GM19452 (cell line): ENCODE data around the gene HMGXB3.
"Not testable (repeated sequence)": the region's sequence is repeated elsewhere in the genome, so short reads cannot be mapped to it uniquely, and the experiment has no call there.

Experiments used
- ATAC-seq: cut with Tn5 transposase; IDR thresholded peaks from one replicate; pipeline ENCODE4 v1.9.1; 2021; ENCODE audit not compliant: unreplicated experiment

HMGXB3 gene

DNA sequence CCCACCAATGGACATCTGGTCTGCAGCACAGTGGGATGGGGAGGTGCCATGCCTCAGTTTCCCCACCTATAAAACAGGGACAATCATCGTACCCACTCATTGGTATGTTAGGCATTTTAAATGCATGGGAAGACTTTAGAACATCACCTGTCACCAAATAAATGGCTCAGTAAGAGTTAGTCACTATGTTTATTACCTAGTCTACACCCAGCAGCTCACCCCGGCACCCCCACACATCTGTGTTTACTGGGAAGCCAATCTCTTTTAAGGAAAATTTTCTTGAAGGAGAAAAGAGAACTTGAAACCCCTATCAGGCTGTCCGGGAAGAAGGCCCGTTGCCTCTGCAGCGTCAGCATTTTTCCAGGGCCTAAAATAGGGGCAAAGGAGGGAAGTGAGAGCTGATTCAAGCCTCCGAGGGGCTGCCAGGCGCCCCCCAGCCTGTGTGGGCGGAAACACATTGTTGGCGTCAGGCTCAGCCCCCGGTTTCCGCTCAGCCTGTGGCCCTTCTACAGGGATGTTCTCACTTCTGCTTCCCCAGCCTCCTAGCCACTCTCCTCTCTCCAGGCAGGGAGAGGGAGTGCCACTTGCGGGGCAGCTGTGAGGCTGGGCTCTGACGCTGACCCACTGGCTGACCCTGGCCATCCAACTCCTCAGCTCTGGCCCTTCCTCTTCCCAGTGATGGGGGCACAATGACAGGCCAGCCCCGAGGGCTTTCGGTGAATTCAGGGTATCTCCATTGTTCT, 81.2 kb downstream of the HMGXB3 start:
- peak; percentile 77 for ATAC-seq

DNA sequence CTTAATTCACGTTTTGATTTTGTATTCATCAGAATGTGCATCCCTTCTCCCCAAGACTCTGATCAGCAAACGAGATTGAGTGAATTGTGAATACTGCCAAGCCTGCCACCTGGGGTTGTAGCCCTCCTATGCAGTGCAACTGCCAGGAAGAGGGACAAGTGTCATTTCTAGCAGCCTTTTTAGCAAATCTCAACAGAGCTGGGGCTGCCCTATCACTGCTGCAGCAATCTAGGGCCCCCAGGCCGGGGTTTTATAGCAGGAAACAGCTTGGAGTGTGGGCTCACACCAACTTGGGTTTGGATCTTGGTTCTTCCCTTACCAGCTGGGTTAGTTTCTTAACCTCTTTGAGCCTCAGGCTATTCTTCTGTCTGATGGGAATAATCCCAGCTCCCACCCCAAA, 81.8 kb downstream of the HMGXB3 start:
- ATAC-seq: no peak

DNA sequence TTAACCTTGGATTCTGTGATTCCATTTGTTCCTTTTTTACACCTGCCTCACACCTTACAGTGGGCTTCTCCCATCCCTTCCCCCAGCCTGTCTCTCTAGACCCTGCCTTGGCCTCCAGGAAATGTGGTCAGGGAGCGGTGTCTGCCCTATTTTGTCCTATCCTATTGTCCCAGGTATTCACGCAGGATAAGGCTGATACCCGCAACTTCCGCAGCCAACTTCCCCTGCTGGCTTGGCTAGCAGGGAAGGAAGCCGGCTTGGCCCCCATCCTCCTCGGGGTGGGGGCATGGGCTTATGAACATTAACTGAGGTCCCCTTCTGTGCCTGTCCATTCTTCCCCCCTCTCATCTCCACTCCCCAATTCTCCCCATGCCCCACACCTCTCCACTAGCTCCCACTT, 82.3 kb downstream of the HMGXB3 start:
- no peak for ATAC-seq

DNA sequence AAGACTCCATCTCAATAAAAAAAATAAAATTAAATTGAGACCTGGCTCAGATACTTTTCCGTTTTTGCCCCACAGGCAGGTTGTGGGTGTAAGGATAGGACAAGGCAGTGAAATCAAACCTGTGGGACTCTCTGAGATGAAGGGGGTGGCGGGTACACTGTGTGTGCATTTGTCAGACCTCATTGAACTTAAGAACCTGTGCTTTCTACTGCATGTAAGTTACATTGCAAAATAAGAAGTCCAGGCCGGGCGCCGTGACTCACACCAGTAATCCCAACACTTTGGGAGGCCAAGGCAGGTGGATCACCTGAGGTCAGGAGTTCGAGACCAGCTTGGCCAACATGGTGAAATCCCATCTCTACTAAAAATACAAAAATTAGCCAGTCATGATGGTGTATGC, 84.2 kb downstream of the HMGXB3 start:
- not testable (repeated sequence) for ATAC-seq

GRCh38 chr5:150085191-150085912, 84.8 kb downstream of the HMGXB3 start:
- no peak for ATAC-seq

DNA sequence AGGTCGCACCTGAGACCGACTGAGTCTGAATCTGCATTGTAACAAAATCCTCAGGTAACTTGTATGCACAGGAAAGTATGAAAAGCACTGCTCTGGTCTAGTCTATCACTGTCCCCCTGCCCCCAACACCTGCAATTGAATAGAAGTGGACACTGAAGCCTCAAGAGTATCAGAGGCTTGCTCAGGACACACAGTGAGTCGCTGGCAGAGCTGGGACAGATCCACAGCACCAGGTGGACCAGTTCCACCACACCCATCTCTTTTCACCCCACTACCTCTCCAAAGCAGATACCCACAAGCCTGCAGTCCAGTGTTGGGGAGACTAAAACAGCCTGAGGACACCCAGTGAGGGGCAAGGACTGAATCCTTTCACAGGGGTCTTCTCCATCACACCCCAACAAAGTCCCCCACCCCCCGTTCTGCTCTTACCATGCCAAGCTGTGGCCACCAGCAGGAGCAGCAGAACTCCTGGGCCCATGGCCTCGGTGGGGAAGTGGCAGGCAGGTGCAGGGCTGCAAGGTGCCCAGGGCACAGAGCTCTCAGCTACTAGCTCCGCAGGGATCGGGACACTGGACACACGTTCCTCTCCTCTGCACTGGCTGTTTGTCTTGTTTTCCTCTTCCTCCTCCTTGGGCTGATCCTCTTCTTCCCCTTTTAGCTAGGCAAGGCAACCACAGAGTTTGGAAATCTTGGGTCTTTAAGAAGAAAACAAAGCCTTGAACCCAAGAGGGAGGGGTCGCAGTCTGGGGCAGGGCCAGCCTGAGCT, 85.6 kb downstream of the HMGXB3 start, which contains the start of gene CSF1R:
Gene CSF1R, minus strand, starts transcription at position 605 of the 766 bp plus-strand sequence. Its CDS starts 127 bp downstream, at position 478.
- no peak for ATAC-seq

DNA sequence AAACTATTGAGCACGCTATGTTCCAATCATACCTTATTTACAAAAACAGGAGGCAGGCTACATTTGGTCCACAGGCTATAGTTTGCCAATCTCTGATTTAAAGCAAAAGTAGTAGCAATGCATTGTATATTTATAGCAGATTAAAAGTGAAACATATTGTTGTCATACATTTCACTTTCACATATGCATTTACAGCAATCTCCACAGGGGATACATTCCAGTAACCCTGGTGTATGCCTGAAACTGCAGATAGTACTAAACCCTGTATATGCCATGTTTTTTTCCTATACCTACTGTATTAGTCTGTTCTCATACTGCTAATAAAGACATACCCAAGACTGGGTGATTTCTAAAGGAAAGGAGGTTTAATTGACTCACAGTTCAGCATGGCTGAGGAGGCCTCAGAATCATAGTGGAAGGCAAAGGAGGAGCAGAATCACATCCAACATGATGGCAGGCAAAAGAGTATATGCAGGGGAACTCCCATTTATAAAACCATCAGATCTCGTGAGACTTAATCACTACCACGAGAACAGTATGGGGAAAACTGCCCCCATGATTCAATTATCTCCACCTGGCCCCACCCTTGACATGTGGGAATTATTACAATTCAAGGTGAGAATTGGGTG, 91.7 kb downstream of the HMGXB3 start:
- no peak for ATAC-seq

DNA sequence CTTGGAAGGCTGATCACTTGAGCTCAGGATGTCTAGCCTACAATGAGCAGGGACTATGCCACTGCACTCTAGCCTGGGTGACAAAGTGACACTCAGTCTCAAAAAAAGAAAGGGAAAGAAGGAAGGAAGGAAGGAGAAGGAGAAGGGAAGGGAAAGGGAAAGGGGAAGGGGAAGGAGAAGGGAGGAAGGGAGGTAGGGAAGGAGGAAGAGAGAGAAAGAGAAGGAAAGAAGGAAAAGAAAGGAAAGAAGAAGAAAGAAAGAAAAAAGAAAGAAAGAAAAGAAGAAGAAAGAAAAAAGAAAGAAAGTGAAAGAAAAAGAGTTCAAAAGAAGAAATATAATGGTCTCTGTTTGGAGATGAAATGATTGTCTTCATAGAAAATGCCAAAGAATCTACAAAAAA, 96.6 kb downstream of the HMGXB3 start:
- ATAC-seq: no peak

DNA sequence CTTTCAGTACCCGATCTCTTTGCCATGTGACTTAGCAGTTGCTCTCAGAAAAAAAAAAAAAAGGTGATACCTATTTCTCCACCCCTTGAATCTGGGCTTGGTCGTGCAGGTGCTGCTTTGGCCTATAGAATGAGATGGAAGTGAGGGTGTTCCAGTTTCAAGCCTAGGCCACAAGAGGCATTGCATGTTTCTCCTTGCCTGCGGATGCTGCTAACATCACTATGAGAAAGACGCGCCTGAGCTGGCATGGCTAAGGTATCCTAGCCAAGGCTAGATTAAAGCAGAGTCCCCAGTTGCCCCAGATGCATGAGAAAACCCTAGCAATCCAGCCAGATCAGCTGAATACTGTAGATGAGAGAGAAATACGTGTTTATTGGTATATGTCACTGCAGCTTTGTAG, 100.5 kb downstream of the HMGXB3 start:
- ATAC-seq: no peak
